ENCODE results near the gene MAD1L1. TPM values are rescaled to one million over a fixed set of nuclear protein-coding genes. Genes with fewer than 3 reads are reported as not detected.

The MAD1L1 gene
- total and polyA plus RNA-seq, 2 donors (not counting 1 experiment from before 2014, with no cell fraction given), result 9.8 to 29.4 TPM

DNA sequence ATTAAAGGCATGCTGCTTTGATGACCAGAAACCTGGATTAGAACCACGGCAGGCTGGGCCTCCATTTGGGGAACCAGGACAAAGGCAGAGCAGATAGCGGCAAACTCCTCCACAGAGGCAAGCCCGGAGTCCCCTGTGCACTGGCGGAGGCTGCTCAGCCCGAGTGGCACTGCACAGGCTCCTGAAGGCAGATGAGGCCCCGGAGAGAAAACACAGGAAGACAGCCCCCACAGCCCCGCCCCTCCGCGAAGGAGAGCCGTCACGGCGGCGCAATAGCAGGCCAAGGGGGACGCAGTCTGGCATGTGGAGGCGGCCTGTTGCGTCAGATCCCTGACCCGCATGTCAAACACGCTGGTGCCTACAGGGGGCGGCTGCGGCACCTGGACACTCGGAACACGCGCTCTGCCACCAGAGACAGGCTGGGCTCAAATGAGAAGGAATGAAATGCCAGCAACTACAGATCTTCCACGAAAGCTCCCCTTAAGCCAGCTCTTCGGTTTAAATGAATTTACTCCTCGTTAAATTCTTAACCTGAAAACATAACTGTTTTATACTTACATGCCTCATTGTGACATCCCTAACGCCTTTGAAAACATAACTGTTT is 128.5 kb downstream of the MAD1L1 start:
- H3K79me2 ChIP-seq (ENCODE audit: control insufficient read depth, insufficient read depth, low read length), result peaks cover 4% of the 10 kb centered on the region
- H3K27ac ChIP-seq (ENCODE audit: insufficient read depth, low read length), result peak overlapping the region; percentile 53
- peak; percentile 84 to 93 for DNase-seq (ENCODE audit: low read depth in 2 of 2)
- no peak overlapping the region for H3K4me3 ChIP-seq (replicated peaks in 1 of 4; ENCODE audit: control extremely low read depth in 1 of 4, insufficient read depth in 1 of 4, low read depth in 3 of 4, low read length in 4 of 4)
- no peak overlapping the region for H3K4me2 ChIP-seq (ENCODE audit: extremely low read depth, insufficient read depth, low read length)
- H3K27me3 ChIP-seq (ENCODE audit: control insufficient read depth, insufficient read depth, low read length), result no peaks in the 10 kb centered on the region
- no peak overlapping the region for H3K9ac ChIP-seq (ENCODE audit: insufficient read depth, low read length)
- no peak overlapping the region for H2AFZ ChIP-seq (ENCODE audit: low read length)
- H3K9me3 ChIP-seq (ENCODE audit: control insufficient read depth, insufficient read depth, low read depth, low read length), result no peaks in the 10 kb centered on the region
- H3K4me1 ChIP-seq (ENCODE audit: control insufficient read depth, extremely low read depth, insufficient read depth, low read length), result peaks cover 12% of the 10 kb centered on the region
- no peak for TF ChIP-seq EZH2 (IDR thresholded peaks at IDR 0.05; ENCODE audit: low read length, missing control alignments)
- TF ChIP-seq, protein P1, sequence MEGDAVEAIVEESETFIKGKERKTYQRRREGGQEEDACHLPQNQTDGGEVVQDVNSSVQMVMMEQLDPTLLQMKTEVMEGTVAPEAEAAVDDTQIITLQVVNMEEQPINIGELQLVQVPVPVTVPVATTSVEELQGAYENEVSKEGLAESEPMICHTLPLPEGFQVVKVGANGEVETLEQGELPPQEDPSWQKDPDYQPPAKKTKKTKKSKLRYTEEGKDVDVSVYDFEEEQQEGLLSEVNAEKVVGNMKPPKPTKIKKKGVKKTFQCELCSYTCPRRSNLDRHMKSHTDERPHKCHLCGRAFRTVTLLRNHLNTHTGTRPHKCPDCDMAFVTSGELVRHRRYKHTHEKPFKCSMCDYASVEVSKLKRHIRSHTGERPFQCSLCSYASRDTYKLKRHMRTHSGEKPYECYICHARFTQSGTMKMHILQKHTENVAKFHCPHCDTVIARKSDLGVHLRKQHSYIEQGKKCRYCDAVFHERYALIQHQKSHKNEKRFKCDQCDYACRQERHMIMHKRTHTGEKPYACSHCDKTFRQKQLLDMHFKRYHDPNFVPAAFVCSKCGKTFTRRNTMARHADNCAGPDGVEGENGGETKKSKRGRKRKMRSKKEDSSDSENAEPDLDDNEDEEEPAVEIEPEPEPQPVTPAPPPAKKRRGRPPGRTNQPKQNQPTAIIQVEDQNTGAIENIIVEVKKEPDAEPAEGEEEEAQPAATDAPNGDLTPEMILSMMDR (conservative IDR thresholded peaks at IDR 0.05 in 1 of 2, IDR thresholded peaks at IDR 0.05 in 1 of 2; ENCODE audit: low read depth in 1 of 2, low read length in 2 of 2), result peak; percentile 54 to 74
- no peaks in the 10 kb centered on the region for H3K36me3 ChIP-seq (ENCODE audit: control insufficient read depth, insufficient read depth, low read length)
- no peaks in the 10 kb centered on the region for H4K20me1 ChIP-seq (ENCODE audit: control insufficient read depth, extremely low read depth, insufficient read depth, low read length)

DNA sequence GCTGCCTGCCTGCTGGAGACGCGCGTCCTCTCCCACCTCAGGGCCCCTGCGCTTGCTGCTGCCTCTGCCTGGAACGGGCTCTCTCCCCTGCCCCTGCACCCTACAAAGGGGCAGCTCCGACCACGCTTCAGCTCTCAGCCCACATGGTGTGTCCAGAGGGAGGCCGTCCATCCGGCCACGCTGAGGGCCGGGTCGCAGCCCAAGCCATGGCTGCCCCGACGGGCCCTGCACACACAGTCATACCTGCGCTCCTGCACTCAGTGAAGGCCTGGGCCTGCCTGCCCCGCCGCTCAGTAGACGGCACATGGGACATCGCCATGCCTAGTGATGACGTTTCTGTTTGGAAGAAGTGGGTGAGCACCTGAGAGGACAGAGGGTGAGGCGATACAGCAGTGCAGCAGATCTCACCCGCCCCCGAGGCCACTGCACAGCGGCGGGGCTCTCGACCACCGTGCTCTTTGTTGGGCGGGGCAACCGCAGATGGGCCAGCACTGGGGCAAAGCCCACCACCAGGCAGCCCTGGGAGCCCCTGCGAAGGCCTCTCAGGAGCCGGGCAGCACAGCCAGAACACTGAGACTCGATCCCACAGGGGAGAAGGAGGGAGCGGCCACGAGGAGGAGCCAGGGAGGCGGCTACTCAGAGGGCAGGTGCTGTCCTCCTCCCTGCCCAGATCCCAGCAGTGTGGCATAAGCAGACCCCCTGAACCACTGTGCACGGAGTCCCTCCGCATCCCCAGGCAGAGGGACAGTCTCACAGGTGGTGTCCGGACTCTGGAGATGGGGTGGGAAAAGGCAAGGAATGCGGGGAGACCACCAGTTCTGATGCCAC is 129.5 kb downstream of the MAD1L1 start:
- Histone ChIP-seq H2AFZ (ENCODE audit: low read length) (no peak overlapping the region), H3K79me2 (ENCODE audit: control insufficient read depth, insufficient read depth, low read length) (peaks cover 4% of the 10 kb centered on the region), H3K9ac (ENCODE audit: insufficient read depth, low read length) (no peak overlapping the region), H3K4me2 (ENCODE audit: extremely low read depth, insufficient read depth, low read length) (no peak overlapping the region), H3K27me3 (ENCODE audit: control insufficient read depth, insufficient read depth, low read length) (no peaks in the 10 kb centered on the region), H4K20me1 (ENCODE audit: control insufficient read depth, extremely low read depth, insufficient read depth, low read length) (no peaks in the 10 kb centered on the region), H3K9me3 (ENCODE audit: control insufficient read depth, insufficient read depth, low read depth, low read length) (no peaks in the 10 kb centered on the region), H3K4me1 (ENCODE audit: control insufficient read depth, extremely low read depth, insufficient read depth, low read length) (peaks cover 12% of the 10 kb centered on the region), H3K4me3 (replicated peaks in 1 of 4; ENCODE audit: control extremely low read depth in 1 of 4, insufficient read depth in 1 of 4, low read depth in 3 of 4, low read length in 4 of 4) (no peak overlapping the region), H3K36me3 (ENCODE audit: control insufficient read depth, insufficient read depth, low read length) (no peaks in the 10 kb centered on the region), H3K27ac (ENCODE audit: insufficient read depth, low read length) (peak overlapping the region; percentile 53)
- no peak for DNase-seq (ENCODE audit: low read depth in 2 of 2)
- no peak for TF ChIP-seq EZH2 (IDR thresholded peaks at IDR 0.05; ENCODE audit: low read length, missing control alignments)
- TF ChIP-seq, protein P1 (conservative IDR thresholded peaks at IDR 0.05 in 1 of 2, IDR thresholded peaks at IDR 0.05 in 1 of 2; ENCODE audit: low read depth in 1 of 2, low read length in 2 of 2), result no peak

DNA sequence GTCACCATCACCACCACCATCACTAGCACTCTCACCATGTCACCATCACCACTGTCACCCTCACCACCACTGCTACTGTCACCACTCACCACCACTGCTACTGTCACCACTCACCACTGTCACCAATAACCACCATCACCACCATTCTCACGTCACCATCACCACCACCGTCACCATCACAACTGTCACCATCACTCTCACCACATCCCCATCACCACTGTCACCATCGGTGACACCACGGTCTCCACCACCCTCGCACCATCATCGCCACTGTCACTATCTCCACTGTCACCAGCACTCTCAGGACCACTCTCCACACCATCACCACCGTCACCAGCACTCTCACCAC is 130.4 kb downstream of the MAD1L1 start:
- Histone ChIP-seq H3K79me2 (ENCODE audit: control insufficient read depth, insufficient read depth, low read length) (peaks cover 4% of the 10 kb centered on the region), H3K36me3 (ENCODE audit: control insufficient read depth, insufficient read depth, low read length) (no peaks in the 10 kb centered on the region), H3K9ac (ENCODE audit: insufficient read depth, low read length) (no peak overlapping the region), H3K4me2 (ENCODE audit: extremely low read depth, insufficient read depth, low read length) (no peak overlapping the region), H4K20me1 (ENCODE audit: control insufficient read depth, extremely low read depth, insufficient read depth, low read length) (no peaks in the 10 kb centered on the region), H3K27me3 (ENCODE audit: control insufficient read depth, insufficient read depth, low read length) (no peaks in the 10 kb centered on the region), H2AFZ (ENCODE audit: low read length) (no peak overlapping the region), H3K27ac (ENCODE audit: insufficient read depth, low read length) (no peak overlapping the region), H3K4me1 (ENCODE audit: control insufficient read depth, extremely low read depth, insufficient read depth, low read length) (peaks cover 12% of the 10 kb centered on the region), H3K4me3 (replicated peaks in 1 of 4; ENCODE audit: control extremely low read depth in 1 of 4, insufficient read depth in 1 of 4, low read depth in 3 of 4, low read length in 4 of 4) (no peak overlapping the region), H3K9me3 (ENCODE audit: control insufficient read depth, insufficient read depth, low read depth, low read length) (no peaks in the 10 kb centered on the region)
- no peak for DNase-seq (ENCODE audit: low read depth in 2 of 2)
- TF ChIP-seq, protein P1 (conservative IDR thresholded peaks at IDR 0.05 in 1 of 2, IDR thresholded peaks at IDR 0.05 in 1 of 2; ENCODE audit: low read depth in 1 of 2, low read length in 2 of 2), result no peak
- no peak for TF ChIP-seq EZH2 (IDR thresholded peaks at IDR 0.05; ENCODE audit: low read length, missing control alignments)

Measured in fibroblast of lung (primary cell).